ENCODE data around the gene TMEM119. TPM values are rescaled to one million over a fixed set of nuclear protein-coding genes. Genes with fewer than 3 reads are reported as not detected.
"Not testable (repeated sequence)": the region's sequence is repeated elsewhere in the genome, so short reads cannot be mapped to it uniquely, and the experiment has no call there.

The TMEM119 gene
- total RNA-seq, 1 donor from 2014 or later, result 31.1 TPM

DNA sequence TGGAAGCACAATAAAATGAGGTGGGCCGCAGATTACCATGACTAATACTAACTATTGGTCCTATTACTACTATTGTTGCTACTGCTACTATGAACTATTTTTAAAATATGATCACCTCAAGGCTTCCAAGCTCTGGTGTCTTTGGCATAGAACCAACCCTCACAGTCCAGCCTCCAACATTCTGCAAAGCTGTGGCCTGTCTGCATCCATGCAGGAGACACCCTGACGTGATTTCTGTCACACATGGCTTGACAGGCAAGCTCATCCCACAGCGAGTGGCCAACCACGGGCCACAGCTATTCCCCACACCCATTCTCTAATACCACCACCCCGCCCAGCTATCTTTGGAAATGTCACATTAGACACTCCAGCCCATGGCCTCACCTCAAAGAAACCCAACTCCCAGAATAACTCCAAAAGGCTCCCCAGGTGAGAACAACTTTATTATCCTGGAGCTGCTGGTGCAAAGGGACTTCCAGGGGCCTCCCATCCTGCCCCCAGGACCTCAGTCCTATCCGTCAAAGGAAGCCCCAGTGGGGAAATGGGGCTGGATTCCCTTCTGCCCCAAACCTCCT, 21.1 kb downstream of the TMEM119 start:
- peak; percentile 28 for DNase-seq (ENCODE audit: low spot score)
- ATAC-seq, result no peak
- intact Hi-C loops (cut with DNase I), result no loop called here

DNA sequence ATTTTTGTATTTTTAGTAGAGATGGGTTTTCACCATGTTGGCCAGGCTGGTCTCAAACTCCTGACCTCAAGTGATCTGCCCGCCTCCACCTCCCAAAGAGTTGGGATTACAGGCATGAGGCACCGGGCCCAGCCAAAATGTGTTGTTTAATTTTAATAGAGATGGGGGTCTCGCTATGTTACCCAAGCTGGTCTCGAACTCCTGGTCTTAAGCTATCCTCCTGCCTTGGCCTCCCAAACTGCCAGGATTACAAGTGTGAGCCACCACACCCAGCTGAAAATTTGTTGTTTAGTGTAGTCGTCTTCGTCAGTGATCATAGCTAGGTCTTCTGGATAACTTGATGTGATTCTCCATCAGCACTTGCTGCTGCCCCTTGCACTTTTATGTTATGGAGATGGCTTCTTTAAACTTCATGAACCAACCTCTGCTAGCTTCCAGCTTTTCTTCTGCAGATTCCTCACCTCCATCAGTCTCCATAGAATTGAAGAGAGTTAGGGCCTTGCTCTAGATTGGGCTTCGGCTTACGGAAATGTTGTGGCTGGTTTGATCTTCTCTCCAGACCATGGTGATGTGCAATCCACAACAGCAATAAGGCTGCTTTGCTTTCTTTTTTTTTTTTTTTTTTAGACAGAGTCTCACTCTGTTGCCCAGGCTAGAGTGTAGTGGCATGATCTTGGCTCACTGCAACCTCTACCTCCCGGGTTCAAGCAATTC, 22.5 kb downstream of the TMEM119 start:
- peak; percentile 45 for DNase-seq (ENCODE audit: low spot score)
- ATAC-seq, result no peak
- intact Hi-C loops (cut with DNase I), result no loop called here

DNA sequence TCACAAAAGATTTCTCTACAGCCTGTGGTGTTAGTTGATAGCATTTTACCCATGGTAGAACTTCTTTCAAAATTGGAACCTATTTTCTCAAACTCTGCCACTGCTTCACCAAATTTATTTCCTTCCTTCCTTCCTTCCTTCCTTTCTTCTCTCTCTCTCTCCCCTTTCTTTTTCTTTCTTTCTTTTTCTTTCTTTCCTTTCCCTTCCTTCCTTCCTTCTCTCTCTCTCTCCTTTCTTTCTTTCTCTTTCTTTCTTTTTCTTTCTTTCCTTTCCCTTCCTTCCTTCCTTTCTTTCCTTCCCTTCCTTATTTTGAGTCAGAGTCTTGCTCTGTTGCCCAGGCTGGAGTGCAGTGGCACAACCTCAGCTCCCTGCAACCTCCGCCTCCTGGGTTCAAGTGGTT, 23.6 kb downstream of the TMEM119 start:
- not testable (repeated sequence) for ATAC-seq
- DNase-seq (ENCODE audit: low spot score), result peak; percentile 25
- intact Hi-C loops (cut with DNase I), result loop anchor here (5.0 kb wide), 1 partner anchor 43 kb away; no protein-coding TSS in a partner anchor

DNA sequence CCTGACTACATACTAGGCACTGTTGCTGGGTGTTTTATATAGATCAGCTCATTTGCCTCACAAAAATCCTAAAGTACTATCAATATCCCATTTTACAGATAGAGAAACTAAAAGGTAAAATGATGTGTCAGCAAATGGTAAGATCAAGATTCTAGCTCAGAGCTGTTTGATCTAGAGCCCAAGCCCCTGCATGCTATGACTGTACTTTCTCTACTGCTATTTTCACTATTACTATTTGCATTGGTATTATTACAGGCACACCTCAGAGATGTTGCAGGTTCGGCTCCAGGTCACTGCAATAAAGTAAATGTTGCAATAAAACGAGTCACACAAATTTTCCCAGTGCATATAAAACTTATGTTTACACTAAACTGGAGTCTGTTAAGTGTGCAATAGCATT, 24.6 kb downstream of the TMEM119 start:
- intact Hi-C loops (cut with DNase I), result loop anchor here (5.0 kb wide), 1 partner anchor 44 kb away; no protein-coding TSS in a partner anchor
- no peak for ATAC-seq
- no peak for DNase-seq (ENCODE audit: low spot score)

DNA sequence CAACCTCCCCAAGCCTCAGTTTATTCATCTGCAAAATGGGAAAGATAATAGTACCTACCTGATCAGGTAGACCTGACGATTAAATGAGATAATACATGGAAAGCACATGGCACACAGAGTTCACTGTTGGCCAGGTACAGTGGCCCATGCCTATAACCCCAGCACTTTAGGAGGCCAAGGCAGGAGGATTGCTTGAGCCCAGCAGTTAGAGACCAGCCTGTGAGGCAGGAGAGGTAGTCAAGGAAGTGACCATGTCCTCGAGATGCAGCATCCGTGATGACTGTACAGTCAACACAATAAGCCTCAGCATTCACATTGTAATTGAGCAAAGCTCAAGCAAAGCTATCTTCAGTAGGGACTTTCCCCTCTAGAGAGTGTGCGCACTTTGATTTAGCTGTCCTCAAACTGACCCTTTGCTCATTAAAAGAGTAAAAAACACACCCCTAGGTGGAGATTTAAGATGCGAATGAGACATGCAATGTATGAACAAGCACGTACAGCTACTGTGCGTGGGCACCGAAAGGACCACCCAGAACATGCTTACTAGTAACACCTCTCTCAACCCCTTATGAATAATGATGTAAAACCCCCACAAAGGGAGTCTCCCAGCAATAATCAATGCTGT, 25.6 kb downstream of the TMEM119 start:
- ATAC-seq (no peak), DNase-seq (ENCODE audit: low spot score) (no peak)
- intact Hi-C loops (cut with DNase I), result loop anchor here (5.0 kb wide), 1 partner anchor 45 kb away; no protein-coding TSS in a partner anchor

DNA sequence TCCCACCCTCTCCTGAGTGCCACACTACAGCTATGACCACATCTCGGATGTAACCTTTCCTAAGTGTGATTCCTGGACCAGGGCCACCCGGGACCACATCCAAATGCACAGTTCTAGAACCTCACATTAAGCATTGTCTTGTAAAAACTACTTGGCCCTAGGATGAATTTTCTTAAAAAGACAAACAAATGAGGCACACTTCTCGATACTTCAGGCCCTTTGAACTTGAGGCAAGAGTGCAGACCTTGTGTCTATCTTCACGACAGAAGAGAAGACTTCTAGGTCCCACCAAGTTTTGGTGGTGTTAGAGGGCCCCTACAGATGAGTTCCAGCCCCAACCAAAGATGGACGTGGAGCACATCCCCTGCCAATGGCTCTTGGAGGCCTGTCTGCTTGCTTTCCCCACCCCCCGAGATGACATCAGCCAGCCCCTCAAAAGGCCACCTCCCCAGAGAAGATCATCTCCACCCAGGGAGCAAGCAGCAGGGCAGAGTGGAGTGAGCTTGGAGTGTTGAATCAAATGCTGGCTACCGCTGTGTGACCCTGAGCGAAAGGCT, 26.2 kb downstream of the TMEM119 start:
- DNase-seq (ENCODE audit: low spot score) (peak; percentile 49), ATAC-seq (no peak)
- intact Hi-C loops (cut with DNase I), result loop anchor here (5.0 kb wide), 1 partner anchor 46 kb away; no protein-coding TSS in a partner anchor

DNA sequence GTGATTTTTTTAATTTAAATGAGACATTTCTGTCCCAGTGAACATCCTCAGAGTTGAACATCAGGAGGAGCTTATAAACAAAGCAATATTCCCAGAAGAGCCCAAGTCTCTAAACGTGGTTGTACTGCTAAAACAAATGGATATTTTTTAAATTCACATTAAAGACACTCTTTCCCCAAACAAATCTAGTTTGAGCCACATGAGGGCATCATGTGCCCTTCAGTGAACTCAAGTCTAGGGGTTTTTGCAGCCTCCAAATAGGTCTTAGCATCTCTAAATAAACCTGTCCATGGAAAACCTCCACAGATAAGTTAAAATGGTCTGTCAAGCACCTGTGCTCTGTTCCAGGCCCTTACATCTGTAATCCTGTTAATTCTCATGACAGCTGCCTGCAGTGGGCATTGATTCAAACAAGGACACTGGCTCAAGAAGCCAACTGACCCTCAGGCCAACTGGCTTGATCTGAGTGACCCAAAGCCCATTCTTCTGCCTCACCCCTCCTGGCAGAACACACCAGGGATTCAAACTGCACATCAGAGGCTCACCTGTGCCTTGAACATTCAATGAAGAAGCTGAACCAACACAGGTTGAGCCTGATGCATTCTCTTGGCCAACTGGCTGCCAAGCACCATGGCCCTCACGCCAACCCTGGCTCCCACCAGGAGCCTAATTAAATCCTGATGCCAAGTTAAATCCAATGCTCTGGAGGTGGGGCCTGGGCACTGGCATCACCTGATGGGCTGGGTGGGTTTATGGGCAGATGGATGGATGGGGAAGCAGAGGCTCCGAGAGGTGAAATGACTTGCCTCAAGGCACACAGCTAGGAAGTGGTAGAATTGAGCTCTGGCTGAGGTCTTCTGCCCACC, 26.9 kb downstream of the TMEM119 start:
- ATAC-seq, result peak; percentile 54

GRCh38 chr12:108568338-108569154, 29.3 kb downstream of the TMEM119 start:
- intact Hi-C loops (cut with DNase I), result no loop called here
- ATAC-seq, result no peak
- DNase-seq (ENCODE audit: low spot score), result no peak

More for the DNA sequence above, 26.9 kb downstream of the TMEM119 start:
- intact Hi-C loops (cut with DNase I), result loop anchor here (5.0 kb wide), 1 partner anchor 46 kb away; no protein-coding TSS in a partner anchor
- DNase-seq (ENCODE audit: low spot score), result no peak

DNA sequence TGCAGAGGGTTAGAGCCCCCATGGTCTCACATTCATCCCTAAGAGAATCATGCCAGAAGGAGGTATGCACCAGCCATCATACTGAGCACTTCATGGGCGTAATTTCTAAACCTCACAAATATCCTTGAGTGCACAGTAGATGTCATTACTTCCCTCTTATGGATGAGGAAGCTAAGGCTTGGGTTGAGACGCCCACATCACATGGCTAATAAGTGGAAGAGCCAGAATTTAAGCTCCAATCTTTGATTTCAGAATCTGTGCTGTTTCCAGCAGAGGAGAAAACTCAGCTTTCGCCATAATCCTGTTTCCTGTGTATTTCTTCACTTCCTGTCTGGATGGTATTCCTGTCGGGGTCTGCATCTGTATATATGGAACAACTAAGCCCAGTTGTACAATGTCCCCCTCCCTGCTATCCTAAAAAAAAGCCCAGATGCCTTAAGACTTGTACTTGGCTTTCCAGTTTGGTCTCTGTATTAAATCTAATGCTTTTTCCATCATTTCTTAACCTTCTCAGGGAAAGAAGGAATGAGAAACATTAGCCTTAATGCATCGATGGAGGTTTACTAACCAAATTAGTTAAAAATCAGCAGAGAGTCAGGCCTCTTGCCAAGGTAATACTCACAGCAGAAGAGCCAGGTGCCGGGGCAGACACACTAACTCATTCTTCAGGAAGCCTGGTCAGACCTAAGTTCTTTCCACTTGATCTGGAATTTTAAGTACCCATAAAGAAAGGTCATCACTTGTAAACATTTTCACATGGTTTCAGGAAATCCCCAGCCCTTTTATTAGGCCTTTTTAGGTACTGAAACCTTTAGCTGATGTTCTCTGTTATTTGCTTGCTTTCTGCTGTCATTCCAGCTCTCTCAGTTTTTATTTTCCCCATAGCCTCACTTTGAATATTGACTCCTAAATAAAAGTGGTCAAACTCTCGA, 30.2 kb downstream of the TMEM119 start:
- DNase-seq (ENCODE audit: low spot score) (no peak), ATAC-seq (no peak)
- intact Hi-C loops (cut with DNase I), result no loop called here

GRCh38 chr12:108566452-108566851, 31.4 kb downstream of the TMEM119 start:
- intact Hi-C loops (cut with DNase I), result no loop called here
- DNase-seq (ENCODE audit: low spot score) (no peak), ATAC-seq (no peak)

DNA sequence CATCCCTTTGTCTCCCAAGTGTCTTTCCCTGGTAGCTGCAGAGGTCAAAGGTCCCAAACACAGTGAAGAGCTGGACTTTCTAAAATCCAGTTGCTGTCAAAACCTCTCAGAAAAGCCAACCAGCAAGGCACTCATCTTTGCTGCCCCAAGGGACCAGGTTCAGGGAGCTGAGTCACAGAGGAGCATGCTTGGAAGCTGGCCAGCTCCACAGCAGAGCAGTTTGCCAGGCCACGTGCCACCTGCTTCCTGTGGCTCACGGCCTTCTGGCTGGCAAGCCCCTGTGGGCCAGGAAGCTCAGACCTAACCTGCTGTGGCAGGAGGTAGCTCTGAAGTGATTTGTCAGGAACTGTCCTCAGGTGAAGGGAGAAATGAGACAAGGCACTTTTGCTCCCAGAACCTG, 31.9 kb downstream of the TMEM119 start:
- intact Hi-C loops (cut with DNase I), result no loop called here
- DNase-seq (ENCODE audit: low spot score) (no peak), ATAC-seq (no peak)

DNA sequence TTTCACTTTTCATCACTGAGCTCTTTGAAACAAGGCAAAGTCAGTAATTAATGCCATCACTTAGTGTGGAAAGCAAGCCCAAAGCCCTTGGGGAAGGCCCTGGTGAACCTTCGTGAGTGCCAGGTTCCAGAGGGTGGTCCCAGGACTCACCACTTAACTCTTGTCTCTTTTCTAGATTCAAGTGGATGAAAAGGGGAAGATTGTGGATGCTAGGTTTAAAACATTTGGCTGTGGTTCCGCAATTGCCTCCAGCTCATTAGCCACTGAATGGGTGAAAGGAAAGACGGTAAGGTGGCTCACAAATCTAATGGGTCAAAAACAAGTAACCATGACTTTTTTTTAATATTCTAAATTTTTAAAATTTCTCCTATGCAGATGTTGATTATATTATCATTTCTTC, 32.7 kb downstream of the TMEM119 start:
- ATAC-seq (no peak), DNase-seq (ENCODE audit: low spot score) (no peak)
- intact Hi-C loops (cut with DNase I), result no loop called here

GRCh38 chr12:108564724-108565123, 33.2 kb downstream of the TMEM119 start:
- no peak for ATAC-seq
- DNase-seq (ENCODE audit: low spot score), result no peak
- intact Hi-C loops (cut with DNase I), result no loop called here

DNA sequence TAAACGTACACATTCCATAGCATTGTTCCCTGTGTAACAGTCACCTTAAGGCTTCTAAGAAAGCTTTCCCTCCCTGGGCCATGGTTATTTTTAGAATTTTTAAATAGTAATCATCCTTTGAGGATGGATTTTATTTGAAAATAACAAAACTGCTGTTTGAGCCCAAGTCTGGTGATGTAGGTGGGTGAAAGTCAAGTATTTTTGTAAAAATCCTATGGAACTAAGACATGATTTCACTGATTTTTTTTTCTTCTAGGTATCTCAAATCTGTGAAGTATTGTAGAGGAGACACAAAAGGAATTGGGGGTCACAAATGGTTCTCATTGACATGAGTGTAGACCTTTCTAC, 34.1 kb downstream of the TMEM119 start:
- ATAC-seq (no peak), DNase-seq (ENCODE audit: low spot score) (no peak)
- intact Hi-C loops (cut with DNase I), result no loop called here

GRCh38 chr12:108563136-108563803, 34.6 kb downstream of the TMEM119 start:
- ATAC-seq, result peak; percentile 66

DNA sequence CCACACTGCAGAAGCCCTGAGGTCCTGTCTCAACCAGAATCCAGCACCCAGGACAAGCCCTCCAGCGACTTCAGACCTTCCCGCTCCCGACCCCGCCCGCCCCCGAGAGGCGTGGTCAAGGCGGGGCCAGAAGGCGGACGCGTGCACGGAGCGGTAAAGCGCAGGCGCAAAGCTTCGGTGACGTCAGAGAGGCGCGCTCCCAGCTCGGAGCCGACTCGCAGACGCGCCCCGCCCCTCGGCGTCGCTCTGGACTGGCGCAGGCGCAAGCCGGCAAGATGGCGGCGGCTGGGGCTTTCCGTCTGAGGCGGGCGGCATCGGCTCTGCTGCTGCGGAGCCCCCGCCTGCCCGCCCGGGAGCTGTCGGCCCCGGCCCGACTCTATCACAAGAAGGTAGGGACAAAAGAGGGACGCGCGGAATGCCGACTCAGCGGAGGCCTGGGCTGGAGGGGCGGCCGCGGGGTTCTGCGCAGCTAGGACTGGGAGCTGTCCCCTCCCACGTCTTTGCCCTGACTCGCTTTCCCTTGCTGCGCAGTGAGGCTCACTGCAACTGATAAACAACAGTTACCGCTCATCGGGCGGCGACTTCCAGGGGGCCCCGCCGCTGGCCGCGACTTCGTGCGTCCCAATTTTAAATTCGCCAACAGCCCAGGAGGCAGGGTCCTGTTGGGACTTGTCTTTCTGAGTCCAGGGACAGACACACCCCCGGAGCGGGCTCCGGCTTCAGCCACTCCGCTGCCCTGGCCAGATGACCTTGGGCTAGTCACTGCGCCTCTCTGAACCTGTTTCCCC, 35.3 kb downstream of the TMEM119 start, which contains the start of gene ISCU:
TSS of gene ISCU (plus strand) at position 249 of the 788 bp plus-strand sequence. CDS start at position 276, 27 bp downstream.
- peak; percentile 100 for DNase-seq (ENCODE audit: low spot score)
- peak; percentile 96 for ATAC-seq
- intact Hi-C loops (cut with DNase I), result no loop called here

More at GRCh38 chr12:108563136-108563803, 34.6 kb downstream of the TMEM119 start:
- peak; percentile 89 for DNase-seq (ENCODE audit: low spot score)
- intact Hi-C loops (cut with DNase I), result no loop called here

All from sciatic nerve (tissue), 2 donors.